Neural crest cell (in vitro differentiated cells): ENCODE data around the gene FAM114A2. TPM values are rescaled to one million over a fixed set of nuclear protein-coding genes. Genes with fewer than 3 reads are reported as not detected.
"Not testable (repeated sequence)": the region's sequence is repeated elsewhere in the genome, so short reads cannot be mapped to it uniquely, and the experiment has no call there.

Experiments used
- DNase-seq: peaks from one replicate; pipeline ENCODE4 v3.0.0; 2021; ENCODE audit warnings: low read depth, mixed read lengths, low spot score
- H3K27ac Mint-ChIP-seq: one replicate; pipeline ENCODE4 v1.8.0; 2021; ENCODE audit warnings: mild to moderate bottlenecking, mixed read lengths; ENCODE audit not compliant: unreplicated experiment
- H3K27me3 Mint-ChIP-seq: 2 replicates; pipeline ENCODE4 v1.8.0; 2021; ENCODE audit warnings: low read depth, mild to moderate bottlenecking, mixed read lengths
- H3K36me3 Mint-ChIP-seq: 2 replicates; pipeline ENCODE4 v1.8.0; 2021; ENCODE audit warnings: low read depth, mild to moderate bottlenecking, mixed read lengths
- H3K4me1 Mint-ChIP-seq: 2 replicates; pipeline ENCODE4 v1.8.0; 2021; ENCODE audit warnings: mixed read lengths
- H3K4me3 Mint-ChIP-seq: one replicate; pipeline ENCODE4 v1.8.0; 2021; ENCODE audit warnings: mild to moderate bottlenecking, mixed read lengths
- H3K9me3 Mint-ChIP-seq: 2 replicates; pipeline ENCODE4 v1.8.0; 2021; ENCODE audit warnings: mixed read lengths
- CTCF ChIP-seq: fragments of 200-600 bp; sonication (generic); conservative IDR thresholded peaks from 2 replicates; pipeline ENCODE4 v1.5.0; 2021; ENCODE audit warnings: antibody characterized with exemption, mild to moderate bottlenecking
- total RNA-seq: library from RNA; stranded (reverse); gene quantifications from 2 replicates; pipeline ENCODE4 v1.2.1, GENCODE V29; 2021

The FAM114A2 gene
- total RNA-seq, 1 donor from 2014 or later, result 32.4 TPM

GRCh38 chr5:154038261-154038706 lies 426 bp downstream of the FAM114A2 start:
- no peak for DNase-seq
- TF ChIP-seq CTCF, result no peak
- H3K4me3 Mint-ChIP-seq, result peak overlapping the region; percentile 97
- peaks cover 25% of the 10 kb centered on the region for H3K4me1 Mint-ChIP-seq
- H3K9me3 Mint-ChIP-seq, result no peaks in the 10 kb centered on the region
- H3K27me3 Mint-ChIP-seq, result no peaks in the 10 kb centered on the region
- no peaks in the 10 kb centered on the region for H3K36me3 Mint-ChIP-seq
- H3K27ac Mint-ChIP-seq, result peak overlapping the region; percentile 92

GRCh38 chr5:154034944-154035343 lies 3.8 kb downstream of the FAM114A2 start:
- Mint-ChIP-seq H3K27ac (no peak overlapping the region), H3K9me3 (no peaks in the 10 kb centered on the region), H3K4me3 (no peak overlapping the region), H3K4me1 (peaks cover 25% of the 10 kb centered on the region), H3K36me3 (no peaks in the 10 kb centered on the region), H3K27me3 (no peaks in the 10 kb centered on the region)
- no peak for TF ChIP-seq CTCF
- DNase-seq, result no peak

GRCh38 chr5:154031937-154032489 lies 6.7 kb downstream of the FAM114A2 start:
- no peak for DNase-seq
- no peak overlapping the region for H3K4me3 Mint-ChIP-seq
- H3K27ac Mint-ChIP-seq, result no peak overlapping the region
- TF ChIP-seq CTCF, result no peak
- H3K36me3 Mint-ChIP-seq, result peaks cover 2% of the 10 kb centered on the region
- H3K27me3 Mint-ChIP-seq, result no peaks in the 10 kb centered on the region
- peaks cover 6% of the 10 kb centered on the region for H3K4me1 Mint-ChIP-seq
- H3K9me3 Mint-ChIP-seq, result no peaks in the 10 kb centered on the region

GRCh38 chr5:154025951-154026350 lies 12.8 kb downstream of the FAM114A2 start:
- no peak overlapping the region for H3K27ac Mint-ChIP-seq
- no peak overlapping the region for H3K4me3 Mint-ChIP-seq
- no peak for DNase-seq
- H3K4me1 Mint-ChIP-seq, result peaks cover 5% of the 10 kb centered on the region
- no peaks in the 10 kb centered on the region for H3K27me3 Mint-ChIP-seq
- TF ChIP-seq CTCF, result no peak
- peaks cover 21% of the 10 kb centered on the region for H3K36me3 Mint-ChIP-seq
- peaks cover 2% of the 10 kb centered on the region for H3K9me3 Mint-ChIP-seq

GRCh38 chr5:154018919-154019318 lies 19.8 kb downstream of the FAM114A2 start:
- not testable (repeated sequence) for H3K4me1 Mint-ChIP-seq, H3K4me3 Mint-ChIP-seq, DNase-seq, H3K9me3 Mint-ChIP-seq, H3K27ac Mint-ChIP-seq, H3K27me3 Mint-ChIP-seq
- H3K36me3 Mint-ChIP-seq, result peaks cover 65% of the 10 kb centered on the region

GRCh38 chr5:154015071-154015693 lies 23.5 kb downstream of the FAM114A2 start:
- no peak for TF ChIP-seq CTCF
- no peak overlapping the region for H3K27ac Mint-ChIP-seq
- H3K4me1 Mint-ChIP-seq, result no peaks in the 10 kb centered on the region
- no peak for DNase-seq
- no peaks in the 10 kb centered on the region for H3K27me3 Mint-ChIP-seq
- peaks cover 38% of the 10 kb centered on the region for H3K36me3 Mint-ChIP-seq
- no peak overlapping the region for H3K4me3 Mint-ChIP-seq
- H3K9me3 Mint-ChIP-seq, result peaks cover 3% of the 10 kb centered on the region
